GM18858 (cell line): ENCODE measurements around the gene NAA35.
"Not testable (repeated sequence)": the region's sequence is repeated elsewhere in the genome, so short reads cannot be mapped to it uniquely, and the experiment has no call there.

Experiments
- ATAC-seq: cut with Tn5 transposase; IDR thresholded peaks from one replicate; pipeline ENCODE4 v1.9.1; 2021; ENCODE audit not compliant: unreplicated experiment

The NAA35 gene

DNA sequence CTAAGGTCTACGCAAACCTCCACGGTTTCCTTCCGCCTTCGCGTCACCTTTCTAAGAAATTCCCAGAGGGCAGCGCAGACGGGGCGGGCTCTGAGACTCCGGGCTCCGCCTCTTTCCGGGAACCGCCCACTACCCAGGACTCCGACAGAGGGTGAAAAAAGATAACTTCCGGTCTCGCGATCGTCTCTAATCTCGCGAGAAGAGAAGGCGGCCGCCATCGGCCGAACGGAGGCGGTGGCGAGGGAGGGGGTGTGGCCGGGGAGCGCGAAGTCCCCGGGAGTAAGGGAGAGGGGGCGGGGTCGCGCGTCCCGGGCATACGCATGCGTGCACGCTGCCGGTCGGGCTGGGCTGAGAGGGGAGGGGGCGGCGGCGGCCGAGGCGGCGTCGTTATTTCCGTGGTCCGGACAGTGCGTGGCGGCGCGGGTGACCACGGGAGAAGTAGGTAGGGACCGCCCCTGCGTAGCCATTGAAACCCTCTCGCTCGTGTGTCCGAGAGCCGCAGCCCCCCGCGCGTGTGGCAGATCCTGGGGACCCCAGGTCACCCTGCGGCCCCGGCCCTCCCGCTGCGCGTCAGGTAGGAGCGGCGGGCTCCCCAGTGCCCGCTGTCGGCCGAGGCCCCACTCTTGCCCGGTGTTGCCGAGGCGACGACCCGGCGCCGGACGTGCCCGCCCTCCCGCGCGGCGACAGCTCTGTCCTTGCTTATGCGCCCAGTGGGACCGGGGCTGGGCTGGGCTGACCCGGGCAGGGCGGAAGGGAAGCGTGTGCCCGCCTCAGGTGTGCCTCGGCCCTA, at the start of gene NAA35:
TSS of gene NAA35 (plus strand) at position 315 of the 790 bp plus-strand sequence. CDS start 1,014 bp downstream, outside the sequence.
- ATAC-seq: peak; percentile 76

- ATAC-seq: no peak
These were observed 48.5 kb upstream of the NAA35 start for GRCh38 chr9:85892401-85892800.

DNA sequence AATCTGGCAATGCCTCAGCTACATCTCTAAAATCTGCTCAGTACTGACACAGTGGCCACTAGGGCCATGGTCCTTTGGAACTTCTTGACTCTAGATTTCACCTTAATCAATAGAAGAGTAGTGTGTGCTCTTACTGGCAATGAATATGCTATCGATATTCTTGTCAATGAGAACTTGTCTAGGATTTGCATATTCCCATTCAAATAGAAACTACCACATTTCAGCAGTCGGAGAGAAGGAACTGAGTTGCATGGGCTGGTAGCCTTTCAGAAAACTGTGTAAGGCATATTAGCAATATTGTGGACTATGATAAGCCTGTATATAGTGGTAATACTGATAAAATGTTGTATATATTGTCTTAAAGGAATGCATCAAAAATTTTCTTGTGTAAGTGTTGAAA, 45.3 kb upstream of the NAA35 start:
- ATAC-seq: no peak

- ATAC-seq: no peak
These were observed 43.1 kb upstream of the NAA35 start for GRCh38 chr9:85897848-85898247.

GRCh38 chr9:85898332-85898731, 42.6 kb upstream of the NAA35 start:
- ATAC-seq: no peak

DNA sequence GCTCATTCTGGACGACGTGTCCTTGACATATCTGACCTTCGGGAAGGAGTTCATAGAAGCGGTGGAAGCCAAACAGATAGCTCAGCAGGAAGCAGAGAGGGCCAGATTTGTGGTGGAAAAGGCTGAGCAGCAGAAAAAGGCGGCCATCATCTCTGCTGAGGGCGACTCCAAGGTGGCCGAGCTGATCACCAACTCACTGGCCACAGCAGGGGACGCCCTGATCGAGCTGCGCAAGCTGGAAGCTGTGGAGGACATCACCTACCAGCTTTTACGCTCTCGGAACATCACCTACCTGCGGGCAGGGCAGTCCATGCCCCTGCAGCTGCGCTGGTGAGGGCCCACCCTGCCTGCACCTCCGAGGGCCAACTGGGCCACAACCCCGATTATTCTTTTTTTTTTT, 41.6 kb upstream of the NAA35 start:
- ATAC-seq: no peak

GRCh38 chr9:85900504-85901201, 40.3 kb upstream of the NAA35 start:
- ATAC-seq: no peak

DNA sequence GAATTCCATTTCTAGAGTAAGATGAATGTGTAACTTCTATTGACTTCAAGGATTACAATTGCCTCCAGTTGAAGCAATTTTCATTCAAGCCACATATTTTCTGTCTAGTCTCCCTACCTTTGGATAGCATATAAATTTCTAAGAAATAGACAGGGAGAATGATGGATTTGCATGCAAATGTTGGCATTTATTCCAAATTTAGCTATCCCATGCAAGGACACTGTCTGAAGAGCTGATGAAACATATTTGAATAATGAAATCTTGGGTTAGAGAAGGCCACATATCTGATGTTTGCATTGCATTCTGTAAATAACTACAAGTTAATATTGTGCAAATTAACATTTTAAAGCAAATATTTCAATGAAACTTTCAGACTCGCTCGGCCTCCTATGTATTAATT, 36.0 kb upstream of the NAA35 start:
- no peak for ATAC-seq

GRCh38 chr9:85905957-85906356, 35.0 kb upstream of the NAA35 start:
- no peak for ATAC-seq

- ATAC-seq: no peak
These were observed 31.6 kb upstream of the NAA35 start for GRCh38 chr9:85909390-85909789.

DNA sequence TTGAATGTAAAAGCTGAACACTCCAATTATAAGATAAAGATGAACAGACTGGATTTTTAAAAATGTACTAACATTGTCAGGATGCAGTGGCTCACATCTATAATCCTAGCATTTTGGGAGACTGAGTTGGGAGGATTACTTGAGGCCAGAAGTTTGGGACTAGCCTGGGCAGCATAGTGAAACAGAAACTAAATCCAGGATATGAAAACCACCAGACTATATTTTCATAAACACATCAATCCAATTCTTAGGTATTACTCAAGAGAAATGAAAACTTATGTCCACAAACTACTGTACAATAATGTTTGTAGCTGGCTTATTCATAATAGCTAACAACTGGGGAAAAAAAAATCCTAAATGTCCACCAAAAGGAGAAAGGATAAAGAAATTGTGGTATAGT, 26.8 kb upstream of the NAA35 start:
- no peak for ATAC-seq

- ATAC-seq: no peak
These were observed 23.2 kb upstream of the NAA35 start for GRCh38 chr9:85917756-85918155.

GRCh38 chr9:85925493-85925892, 15.5 kb upstream of the NAA35 start:
- no peak for ATAC-seq

GRCh38 chr9:85927076-85927475, 13.9 kb upstream of the NAA35 start:
- ATAC-seq: no peak

GRCh38 chr9:85931495-85931894, 9.5 kb upstream of the NAA35 start:
- ATAC-seq: no peak

DNA sequence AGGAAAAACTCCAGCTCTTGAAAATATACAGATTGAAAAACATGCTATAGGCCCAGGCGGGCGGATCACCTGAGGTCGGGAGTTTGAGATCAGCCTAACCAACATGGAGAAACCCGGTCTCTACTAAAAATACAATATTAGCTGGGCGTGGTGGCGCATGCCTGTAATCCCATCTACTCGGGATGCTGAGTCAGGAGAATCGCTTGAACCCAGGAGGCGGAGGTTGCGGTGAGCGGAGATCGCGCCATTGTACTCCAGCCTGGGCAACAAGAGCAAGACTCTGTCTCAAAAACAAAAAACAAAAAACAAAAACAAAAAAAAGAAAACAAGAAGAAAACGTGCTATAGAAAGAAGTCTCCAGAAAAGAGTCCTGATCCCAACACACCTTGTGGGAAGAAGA, 5.0 kb upstream of the NAA35 start:
- ATAC-seq: not testable (repeated sequence)

DNA sequence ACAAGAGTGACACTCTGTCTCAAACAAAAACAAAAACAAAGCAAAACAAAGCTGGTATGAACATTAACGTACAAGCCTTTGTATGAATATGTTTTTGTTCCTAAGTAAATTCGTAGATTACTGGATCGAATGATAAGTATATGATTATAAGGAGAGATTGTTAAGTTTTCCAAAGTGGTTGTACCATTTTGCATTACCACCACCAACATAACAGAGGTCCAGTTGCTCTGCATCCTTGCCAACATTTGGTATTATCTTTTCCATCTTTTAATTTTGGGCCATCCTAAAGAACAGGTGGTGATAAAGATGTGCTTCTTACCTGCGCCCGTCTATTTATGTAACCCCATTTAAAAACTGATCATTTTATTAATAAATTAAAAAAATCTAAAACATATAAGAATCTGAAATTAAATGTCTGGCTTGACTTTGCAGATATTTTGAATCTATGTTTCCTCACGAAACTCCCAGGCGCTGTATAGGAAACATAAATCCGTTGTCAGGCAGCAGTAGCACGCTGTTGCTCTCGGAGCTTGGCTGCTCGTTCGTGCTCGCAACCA, 593 bp upstream of the NAA35 start:
- ATAC-seq: no peak

DNA sequence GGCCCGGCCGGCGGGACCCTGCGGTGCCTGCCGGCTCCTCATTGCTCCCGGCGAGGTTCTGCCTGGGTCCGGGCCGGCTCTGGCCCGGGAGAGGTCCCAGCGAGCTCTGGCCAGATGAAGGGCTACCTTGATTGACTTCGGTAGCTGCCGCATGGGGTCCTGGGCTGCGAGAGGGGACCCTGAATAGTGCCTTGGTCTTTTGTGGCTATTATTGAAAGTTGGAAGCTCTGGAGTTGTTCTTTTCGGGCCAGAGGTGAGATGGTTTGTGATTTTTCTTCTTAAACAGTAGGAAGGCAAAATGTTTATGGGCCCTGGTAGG, 635 bp downstream of the NAA35 start:
- no peak for ATAC-seq

DNA sequence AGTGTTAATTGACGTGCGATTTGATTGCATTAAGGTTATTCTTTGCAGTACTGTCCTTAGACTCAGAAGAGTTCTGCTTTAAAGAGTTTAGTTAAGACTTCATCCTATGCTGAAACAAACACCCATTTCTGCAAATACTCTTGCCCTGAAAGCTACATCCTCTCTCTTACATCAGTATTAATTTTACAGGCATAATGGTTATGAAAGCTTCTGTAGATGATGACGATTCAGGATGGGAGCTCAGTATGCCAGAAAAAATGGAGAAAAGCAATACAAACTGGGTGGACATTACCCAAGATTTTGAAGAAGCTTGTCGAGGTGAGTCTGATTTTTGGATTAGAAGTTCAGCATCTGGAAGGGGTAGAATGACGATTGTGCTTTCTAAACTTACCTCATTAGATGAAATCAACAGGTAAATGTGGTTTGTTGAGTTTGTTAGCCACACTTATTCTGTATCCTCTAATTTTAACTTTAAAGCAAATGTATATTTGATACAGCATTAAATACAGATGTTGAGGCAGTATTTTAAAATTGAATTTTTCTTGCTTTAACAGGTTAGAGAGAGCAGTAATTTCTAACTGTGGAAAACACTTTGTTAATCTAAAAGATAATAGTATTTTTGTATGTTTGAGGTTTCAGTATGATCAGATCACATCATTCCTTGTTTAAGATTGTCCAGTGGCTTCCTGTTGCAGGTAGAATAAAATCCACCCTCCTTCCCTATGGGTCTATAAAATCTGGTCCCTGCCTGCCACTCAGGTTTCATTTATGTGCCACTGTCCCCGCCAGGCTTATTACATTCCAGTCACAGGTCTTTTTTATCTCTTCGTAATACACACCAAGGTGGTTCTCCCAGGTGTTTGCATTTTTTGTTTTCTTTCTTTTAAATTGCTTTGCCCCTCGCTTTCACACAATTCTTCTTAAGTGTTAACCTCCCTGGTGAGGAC, 1.3 kb downstream of the NAA35 start:
- ATAC-seq: no peak

GRCh38 chr9:85942913-85943709, 2.2 kb downstream of the NAA35 start:
- ATAC-seq: no peak
